HUES64 (cell line): ENCODE measurements around the gene GPC2.
"Not testable (repeated sequence)": the region's sequence is repeated elsewhere in the genome, so short reads cannot be mapped to it uniquely, and the experiment has no call there.

Experiments used
- H3K27ac ChIP-seq: 2 replicates; pipeline ENCODE4 v1.7.0; 2013; ENCODE audit warnings: low read depth, low read length, inconsistent platforms
- H3K27me3 ChIP-seq: 2 replicates; pipeline ENCODE4 v1.6.1; 2013; ENCODE audit warnings: mild to moderate bottlenecking, low read length; ENCODE audit not compliant: insufficient read depth
- H3K36me3 ChIP-seq: 2 replicates; pipeline ENCODE4 v1.6.1; 2013; ENCODE audit warnings: mild to moderate bottlenecking, low read length; ENCODE audit not compliant: insufficient read depth
- H3K4me1 ChIP-seq: 2 replicates; pipeline ENCODE4 v1.6.1; 2013; ENCODE audit warnings: mild to moderate bottlenecking, low read length, moderate library complexity; ENCODE audit not compliant: insufficient read depth
- H3K4me3 ChIP-seq: 2 replicates; pipeline ENCODE4 v1.5.1; 2013; ENCODE audit warnings: mild to moderate bottlenecking, low read length, moderate library complexity
- H3K9ac ChIP-seq: 2 replicates; pipeline ENCODE4 v1.6.1; 2013; ENCODE audit warnings: mild to moderate bottlenecking, low read depth, low read length
- H3K9me3 ChIP-seq: 2 replicates; pipeline ENCODE4 v1.6.1; 2013; ENCODE audit warnings: low read depth, low read length; ENCODE audit not compliant: insufficient read depth
- WGBS: fragments of 150-250, 120-280 bp; methylation state at CpG from one replicate; pipeline ENCODE4 v1.1.7; 2013; ENCODE audit warnings: missing lambda C conversion rate; 5-methylcytosine and 5-hydroxymethylcytosine counted together

GPC2 gene

DNA sequence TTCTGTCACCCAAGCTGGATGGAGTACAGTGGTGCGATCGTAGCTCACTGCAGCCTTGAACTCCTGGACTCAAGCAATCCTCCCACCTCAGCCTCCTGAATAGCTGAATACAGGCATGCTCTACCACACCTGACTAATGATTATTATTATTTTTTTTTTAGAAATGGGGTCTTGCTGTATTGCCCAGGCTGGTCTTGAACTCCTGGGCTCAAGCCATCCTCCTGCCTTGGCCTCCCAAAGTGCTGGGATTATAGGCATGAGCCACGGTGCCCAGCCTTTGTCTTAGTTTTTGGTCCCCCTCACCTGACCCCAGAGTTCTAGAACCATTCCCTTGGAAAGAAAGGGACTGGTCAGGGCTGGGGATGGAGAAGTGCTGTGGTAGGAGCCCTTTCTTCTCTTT is 2.9 kb upstream of the GPC2 start:
- peaks cover 11% of the 10 kb centered on the region for H3K4me1 ChIP-seq
- not testable (repeated sequence) for H3K27ac ChIP-seq, H3K4me3 ChIP-seq, H3K9ac ChIP-seq, H3K36me3 ChIP-seq, H3K27me3 ChIP-seq, H3K9me3 ChIP-seq
- WGBS: 97% methylated on average over 3 of the region's 3 CpGs

DNA sequence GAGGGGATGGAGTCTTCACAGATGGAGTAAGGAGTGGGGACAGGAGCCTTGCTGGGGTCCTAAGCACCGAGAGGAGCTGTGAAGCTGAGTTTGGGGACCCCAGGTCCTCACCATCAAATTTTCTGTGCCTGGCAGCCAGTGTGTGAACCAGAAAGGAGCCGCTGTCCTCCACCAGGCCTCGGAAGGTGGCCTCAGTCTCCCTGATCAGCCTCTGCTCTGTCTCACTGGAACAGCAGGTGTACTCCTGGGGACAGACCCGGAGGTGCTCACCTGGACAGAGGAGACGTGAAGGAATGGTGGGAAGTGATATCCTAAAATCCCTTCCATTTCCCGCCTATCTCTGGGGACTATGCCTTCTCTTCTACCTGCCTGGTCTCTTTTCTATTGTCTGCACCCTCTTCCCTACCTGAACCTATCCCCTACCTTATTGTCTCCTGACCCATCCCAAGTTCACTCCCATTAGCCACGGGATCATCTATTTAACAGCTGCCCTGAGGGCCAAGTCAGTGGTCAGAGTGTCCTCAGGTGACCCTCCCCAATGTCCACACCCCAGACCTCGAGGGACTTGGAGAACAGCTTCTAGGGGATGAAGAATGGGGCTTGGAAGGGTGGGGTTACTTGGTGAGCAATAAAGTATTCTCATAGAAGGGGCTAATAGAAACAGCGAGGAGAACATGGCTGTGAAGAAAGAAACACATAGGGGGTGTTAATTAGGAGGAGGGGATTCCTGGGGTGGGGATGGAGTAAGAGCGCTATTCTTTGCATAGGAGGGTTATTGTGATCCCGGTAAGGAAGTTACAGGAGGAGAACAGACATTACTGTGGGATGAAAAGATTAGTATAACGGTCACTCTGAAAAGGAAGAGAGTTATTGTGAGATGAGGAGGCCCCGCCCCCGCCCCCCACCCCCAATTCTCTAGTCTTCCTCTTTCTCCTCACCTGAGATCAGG is 811 bp downstream of the GPC2 start:
- Histone ChIP-seq H3K4me1 (peaks cover 10% of the 10 kb centered on the region), H3K27me3 (peaks cover 12% of the 10 kb centered on the region), H3K4me3 (peak overlapping the region; percentile 96), H3K27ac (peak overlapping the region; percentile 75), H3K36me3 (peaks cover 13% of the 10 kb centered on the region), H3K9ac (peak overlapping the region; percentile 89), H3K9me3 (no peaks in the 10 kb centered on the region)
- 49% methylated on average over 12 of the region's 14 CpGs for WGBS

DNA sequence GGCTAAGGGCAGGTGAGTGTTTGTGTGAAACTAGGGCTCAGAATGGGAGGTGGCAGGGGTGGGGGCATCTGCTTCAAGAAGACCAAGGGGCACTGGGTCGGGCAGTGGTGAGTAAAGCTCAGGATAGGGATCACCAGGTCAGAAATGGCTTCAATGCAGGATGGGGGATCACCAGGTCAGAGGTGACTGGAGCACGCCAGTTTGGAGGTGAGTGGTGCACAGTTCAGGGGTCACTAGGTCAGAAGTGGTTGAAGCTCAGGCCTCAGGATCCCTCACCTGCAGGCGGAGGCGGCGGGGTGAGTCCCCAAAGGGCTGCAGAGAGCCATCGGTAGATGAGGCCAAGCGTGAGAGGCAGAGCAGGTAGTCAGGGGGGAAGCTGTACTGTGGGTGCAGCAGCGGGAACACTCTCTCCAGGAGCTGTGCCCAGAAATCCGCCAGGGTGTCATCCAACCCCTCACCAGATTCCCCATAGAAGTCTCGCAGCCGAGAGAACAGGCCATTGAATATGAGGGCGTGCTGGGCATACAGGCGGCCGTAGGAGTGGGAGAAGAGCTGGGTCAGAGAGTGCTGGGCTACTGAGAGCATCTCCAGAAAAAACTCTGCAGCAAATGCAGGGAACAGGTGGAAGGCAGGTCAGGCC is 1.8 kb downstream of the GPC2 start:
- no peak overlapping the region for H3K27ac ChIP-seq
- H3K4me1 ChIP-seq: peaks cover 13% of the 10 kb centered on the region
- 94% methylated on average over 14 of the region's 14 CpGs for WGBS
- H3K9ac ChIP-seq: no peak overlapping the region
- H3K27me3 ChIP-seq: peaks cover 12% of the 10 kb centered on the region
- no peak overlapping the region for H3K4me3 ChIP-seq
- no peaks in the 10 kb centered on the region for H3K9me3 ChIP-seq
- peaks cover 13% of the 10 kb centered on the region for H3K36me3 ChIP-seq

DNA sequence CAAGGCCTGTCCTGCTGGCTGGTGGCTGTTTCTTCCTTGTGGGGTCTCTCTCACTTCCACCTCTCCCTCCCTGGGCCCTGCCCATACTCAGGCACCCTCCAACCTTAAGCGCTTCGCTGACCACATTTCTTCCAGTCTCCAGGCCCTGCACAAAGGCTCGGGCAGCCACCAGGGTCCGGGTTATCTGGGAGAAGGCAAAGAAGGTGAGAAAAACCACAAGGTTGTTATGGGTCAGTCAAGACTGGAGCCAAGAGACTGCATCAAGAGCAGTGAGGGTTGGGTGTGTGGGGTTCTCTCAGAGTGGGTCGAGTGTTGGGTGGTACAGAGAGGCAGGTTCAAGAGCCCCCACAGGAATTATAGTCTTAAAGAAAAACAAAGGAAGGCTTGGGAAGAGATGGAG is 2.6 kb downstream of the GPC2 start:
- peaks cover 19% of the 10 kb centered on the region for H3K4me1 ChIP-seq
- peaks cover 12% of the 10 kb centered on the region for H3K27me3 ChIP-seq
- H3K27ac ChIP-seq: no peak overlapping the region
- no peaks in the 10 kb centered on the region for H3K9me3 ChIP-seq
- no peak overlapping the region for H3K9ac ChIP-seq
- WGBS: 91% methylated on average over 5 of the region's 5 CpGs
- no peak overlapping the region for H3K4me3 ChIP-seq
- peaks cover 13% of the 10 kb centered on the region for H3K36me3 ChIP-seq

DNA sequence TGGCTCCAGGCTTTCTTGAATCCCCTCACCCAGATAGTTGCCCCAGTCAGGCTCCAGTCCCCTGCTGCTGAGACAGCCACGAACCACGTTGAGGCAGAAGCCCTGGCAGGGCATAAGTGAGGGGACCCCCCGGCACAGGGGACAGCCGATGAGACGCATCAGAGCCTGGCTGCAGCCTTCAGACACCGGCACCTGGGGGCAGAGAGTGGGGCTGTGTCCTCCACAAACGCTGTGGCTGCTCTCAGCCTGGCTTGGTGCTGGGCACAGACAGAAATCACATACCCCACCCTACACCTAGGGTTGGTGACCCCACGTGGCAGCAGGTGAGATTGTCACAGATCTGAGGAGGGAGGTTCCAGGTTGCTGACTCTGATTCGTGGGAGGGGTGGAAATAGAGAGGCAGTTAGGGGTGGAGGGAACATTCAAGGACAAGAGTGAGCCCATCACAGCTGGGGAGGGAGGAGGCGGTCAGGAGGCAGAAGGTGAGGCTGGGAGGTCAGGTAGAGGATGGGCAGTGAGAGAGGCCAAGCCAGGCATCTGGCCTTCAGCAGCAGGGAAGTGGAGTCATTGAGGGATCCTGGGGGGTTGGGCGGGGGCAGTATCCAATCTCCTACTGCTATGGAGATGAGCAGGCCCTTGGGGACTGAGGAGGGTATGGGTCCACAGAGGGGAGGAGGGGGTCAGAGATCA is 3.2 kb downstream of the GPC2 start:
- Histone ChIP-seq H3K4me1 (peaks cover 23% of the 10 kb centered on the region), H3K27me3 (peaks cover 12% of the 10 kb centered on the region)
- WGBS: 90% methylated on average over 11 of the region's 11 CpGs

DNA sequence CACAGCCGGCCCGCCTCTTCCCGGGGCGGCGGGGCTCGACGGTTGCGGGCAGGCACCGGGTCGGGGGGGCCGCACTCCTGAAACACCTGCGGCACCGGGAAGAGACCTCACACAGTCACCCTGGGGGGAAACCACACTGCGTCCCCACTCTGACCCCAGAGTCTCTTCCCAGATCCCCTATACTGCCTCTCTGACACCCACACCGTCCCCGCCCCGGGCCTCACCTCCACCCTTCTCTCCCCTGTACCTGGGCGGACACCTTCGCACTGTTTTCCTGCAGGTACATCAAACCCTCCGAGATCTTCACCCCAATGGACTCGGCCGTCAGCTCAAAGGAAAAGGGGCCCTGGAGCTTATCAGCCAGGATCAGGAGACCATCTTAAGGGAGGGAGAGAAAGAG is 5.3 kb downstream of the GPC2 start:
- no peak overlapping the region for H3K27ac ChIP-seq
- no peaks in the 10 kb centered on the region for H3K9me3 ChIP-seq
- H3K4me3 ChIP-seq: peak overlapping the region; percentile 57
- H3K36me3 ChIP-seq: peaks cover 13% of the 10 kb centered on the region
- peaks cover 15% of the 10 kb centered on the region for H3K27me3 ChIP-seq
- 30% methylated on average over 22 of the region's 22 CpGs for WGBS
- H3K4me1 ChIP-seq: peaks cover 33% of the 10 kb centered on the region
- H3K9ac ChIP-seq: no peak overlapping the region

More for the DNA sequence above, 3.2 kb downstream of the GPC2 start:
- Histone ChIP-seq H3K9me3 (no peaks in the 10 kb centered on the region), H3K36me3 (peaks cover 13% of the 10 kb centered on the region), H3K27ac (no peak overlapping the region), H3K4me3 (no peak overlapping the region), H3K9ac (no peak overlapping the region)

DNA sequence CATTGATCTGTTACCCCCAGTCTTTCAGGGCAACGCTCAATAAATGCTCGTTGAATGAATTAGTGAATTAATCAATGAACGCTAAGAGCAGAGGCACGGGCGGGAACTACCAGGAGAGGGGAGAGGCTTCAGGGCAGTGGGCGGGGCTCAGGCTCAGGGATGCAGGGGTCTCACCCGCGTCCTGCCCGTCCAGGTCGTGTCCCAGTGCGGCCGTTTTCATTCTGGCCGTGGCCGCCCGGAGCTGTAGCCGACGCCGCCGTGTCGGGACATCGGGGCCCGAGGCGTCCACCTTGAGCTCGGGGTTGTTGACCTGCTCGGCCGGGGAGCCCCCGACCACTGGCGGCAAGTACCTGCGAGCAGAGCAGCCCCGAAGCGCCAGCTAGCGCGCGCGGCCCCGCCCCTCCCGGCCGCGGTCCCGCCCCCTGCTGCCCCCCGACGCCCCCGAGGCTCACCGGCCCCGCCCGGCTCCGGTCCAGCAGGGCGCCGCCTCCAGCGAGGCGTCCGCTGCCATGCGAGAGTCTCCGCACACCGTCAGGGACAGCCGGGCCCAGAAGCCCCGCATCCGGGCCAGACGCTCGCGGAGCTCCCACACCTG is 6.0 kb downstream of the GPC2 start:
- peaks cover 13% of the 10 kb centered on the region for H3K36me3 ChIP-seq
- H3K4me3 ChIP-seq: peak overlapping the region; percentile 57
- H3K27ac ChIP-seq: no peak overlapping the region
- peaks cover 22% of the 10 kb centered on the region for H3K27me3 ChIP-seq
- no peak overlapping the region for H3K9ac ChIP-seq
- no peaks in the 10 kb centered on the region for H3K9me3 ChIP-seq
- 3% methylated on average over 61 of the region's 61 CpGs for WGBS
- peaks cover 30% of the 10 kb centered on the region for H3K4me1 ChIP-seq

DNA sequence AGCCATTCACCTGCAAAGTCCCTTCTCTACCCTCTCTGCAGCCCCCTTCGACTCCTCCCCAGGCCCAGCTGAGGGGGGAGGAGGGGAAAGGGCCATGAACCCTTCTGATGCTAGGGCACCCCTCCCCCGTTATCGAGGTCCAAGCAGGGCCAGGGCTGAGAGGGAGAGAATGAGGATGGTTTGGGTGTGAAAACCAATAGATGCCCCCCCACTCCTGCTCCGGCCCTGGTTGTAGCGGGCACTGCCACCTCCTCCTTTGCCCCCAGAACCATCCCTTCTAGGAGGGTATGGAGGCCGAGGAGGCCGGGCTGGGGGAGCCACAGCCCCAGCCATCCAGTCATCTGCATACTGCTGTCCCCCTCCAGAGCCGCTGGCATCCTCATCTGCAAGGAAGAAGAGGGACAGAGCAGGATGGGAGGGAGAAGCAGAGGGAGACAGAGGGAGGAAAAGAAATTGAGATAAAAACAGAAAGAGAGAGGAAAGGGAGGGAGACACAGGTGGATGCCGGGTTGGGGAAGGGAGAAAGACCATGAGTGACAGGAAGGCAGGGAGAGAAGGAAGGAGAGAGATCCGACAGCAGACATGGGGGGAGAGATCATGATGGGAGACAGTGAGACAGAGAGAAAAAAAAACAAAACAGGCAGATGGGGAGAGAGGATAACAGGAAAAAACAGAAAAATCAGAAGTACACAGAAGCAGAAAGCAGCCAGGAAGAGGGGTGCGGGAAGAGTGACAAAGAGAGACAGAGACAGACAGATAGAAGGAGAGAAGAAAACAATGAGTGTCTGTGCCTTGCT is 6.9 kb downstream of the GPC2 start:
- H3K27me3 ChIP-seq: peaks cover 22% of the 10 kb centered on the region
- H3K4me1 ChIP-seq: peaks cover 29% of the 10 kb centered on the region
- WGBS: 81% methylated on average over 10 of the region's 11 CpGs
- peak overlapping the region; percentile 57; the same call in 1 of the 2 replicates for H3K4me3 ChIP-seq
- peaks cover 10% of the 10 kb centered on the region for H3K36me3 ChIP-seq
- H3K9ac ChIP-seq: no peak overlapping the region
- H3K27ac ChIP-seq: no peak overlapping the region
- no peaks in the 10 kb centered on the region for H3K9me3 ChIP-seq

DNA sequence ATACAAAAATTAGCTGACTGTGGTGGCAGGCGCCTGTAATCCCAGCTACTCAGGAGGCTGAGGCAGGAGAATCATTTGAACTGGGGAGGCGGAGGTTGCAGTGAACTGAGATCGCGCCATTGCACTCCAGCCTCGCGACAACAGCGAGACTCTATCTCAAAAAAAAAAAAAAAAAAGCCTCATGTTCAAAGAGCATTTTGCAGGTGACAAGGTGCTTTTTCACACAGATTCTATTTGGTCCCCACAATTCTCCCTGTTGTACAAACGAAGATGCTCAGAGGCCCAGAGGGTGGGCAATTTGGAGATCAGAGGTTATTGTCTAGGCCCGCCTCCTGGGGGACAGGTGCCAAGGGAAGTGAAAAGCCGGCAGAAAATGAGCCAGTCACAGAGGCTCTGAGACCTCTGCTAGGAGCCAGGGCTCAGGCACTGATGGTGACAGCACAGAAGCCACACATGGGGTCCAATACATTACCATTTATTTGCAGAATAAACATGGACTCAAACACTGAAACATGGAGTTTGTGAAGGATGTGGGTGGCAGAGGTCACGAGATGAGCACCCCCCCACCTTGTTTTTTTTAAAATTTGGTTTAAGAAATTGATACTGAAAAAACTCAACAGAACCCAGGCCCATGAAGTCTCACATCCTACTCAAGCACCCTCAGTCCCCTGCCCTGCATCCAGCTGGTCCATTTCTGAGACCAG is 7.9 kb downstream of the GPC2 start:
- H3K27ac ChIP-seq: no peak overlapping the region
- WGBS: 87% methylated on average over 10 of the region's 11 CpGs

DNA sequence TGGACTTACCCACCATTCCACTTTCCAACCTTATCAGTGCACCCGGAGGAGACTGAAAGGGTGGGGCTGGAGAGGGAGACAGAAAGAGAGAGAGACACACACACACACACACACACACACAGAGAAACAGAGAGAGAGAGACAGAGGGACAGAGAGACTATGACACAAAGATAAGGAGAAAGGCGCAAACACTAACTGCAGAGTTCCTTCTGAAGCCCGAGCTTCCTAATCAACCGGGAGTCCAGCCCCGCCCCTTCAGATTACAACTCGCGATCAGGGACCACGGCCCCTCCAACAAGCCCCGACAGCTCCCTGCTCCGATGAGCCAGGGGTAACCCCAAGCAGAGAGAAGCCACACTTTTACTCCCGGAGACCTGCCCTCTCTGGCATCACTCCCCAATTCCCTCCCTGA is 9.3 kb downstream of the GPC2 start:
- Histone ChIP-seq H3K4me3 (peak overlapping the region; percentile 57), H3K9ac (peak overlapping the region; percentile 50; the same call in 1 of the 2 replicates), H3K9me3 (no peaks in the 10 kb centered on the region), H3K4me1 (peaks cover 29% of the 10 kb centered on the region), H3K27me3 (peaks cover 22% of the 10 kb centered on the region), H3K36me3 (no peaks in the 10 kb centered on the region), H3K27ac (no peak overlapping the region)
- 4% methylated on average over 10 of the region's 11 CpGs for WGBS

More for the DNA sequence above, 7.9 kb downstream of the GPC2 start:
- Histone ChIP-seq H3K9me3 (no peaks in the 10 kb centered on the region), H3K9ac (no peak overlapping the region), H3K4me1 (peaks cover 29% of the 10 kb centered on the region), H3K27me3 (peaks cover 22% of the 10 kb centered on the region), H3K4me3 (no peak overlapping the region), H3K36me3 (no peaks in the 10 kb centered on the region)
